Measurements from ENCODE around the gene CCDC122. TPM values are rescaled to one million over a fixed set of nuclear protein-coding genes. Genes with fewer than 3 reads are reported as not detected.

CCDC122 gene
- polyA plus RNA-seq, 2 of the 4 experiments (the other 2 are of a cell fraction) = 2.6 to 4.3 TPM

DNA sequence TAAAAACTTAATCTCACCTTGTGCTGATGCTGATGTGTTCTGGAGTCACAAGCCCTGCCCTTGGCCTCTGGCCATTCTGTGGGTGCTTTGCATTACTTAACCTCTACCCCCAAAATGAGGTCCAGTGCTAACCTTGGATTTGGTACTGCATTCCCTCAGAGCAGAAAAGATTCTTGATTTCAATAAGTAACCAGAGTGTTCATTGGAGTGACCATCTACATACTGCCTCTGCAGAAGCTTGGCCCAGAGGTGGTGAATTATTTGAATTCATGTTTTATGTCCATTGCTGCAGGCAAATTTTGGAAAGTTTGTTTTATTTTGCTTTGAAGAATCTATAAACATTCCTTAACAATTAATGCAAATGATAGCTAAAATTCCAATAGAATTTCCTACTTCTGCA, 85.1 kb downstream of the CCDC122 start:
- no peak for DNase-seq (ENCODE audit: low read depth in 1 of 2, low spot score in 1 of 2)
- CTCF ChIA-PET = interaction anchor here (1.9 kb wide), 1 partner anchor 10 kb away, joined by 8 read pairs; no protein-coding TSS in a partner anchor
- FAIRE-seq = no peak
- POLR2A ChIA-PET = no interaction called here
- TF ChIP-seq SMC3 (IDR thresholded peaks at IDR 0.05) (no peak), HOXB13 (CRISPR knock-in tag; IDR thresholded peaks at IDR 0.05; ENCODE audit: low read depth) (no peak), HEYL (CRISPR knock-in tag; IDR thresholded peaks at IDR 0.05) (no peak), ZC3H11A (IDR thresholded peaks at IDR 0.05) (no peak)
- H3K4me1 ChIP-seq = no peaks in the 10 kb centered on the region
- no peaks in the 10 kb centered on the region for H3K9me3 ChIP-seq
- no peak overlapping the region for H3K4me3 ChIP-seq
- no peak for ATAC-seq
- H3K27ac ChIP-seq = no peak overlapping the region
- H3K4me2 ChIP-seq = no peak overlapping the region

DNA sequence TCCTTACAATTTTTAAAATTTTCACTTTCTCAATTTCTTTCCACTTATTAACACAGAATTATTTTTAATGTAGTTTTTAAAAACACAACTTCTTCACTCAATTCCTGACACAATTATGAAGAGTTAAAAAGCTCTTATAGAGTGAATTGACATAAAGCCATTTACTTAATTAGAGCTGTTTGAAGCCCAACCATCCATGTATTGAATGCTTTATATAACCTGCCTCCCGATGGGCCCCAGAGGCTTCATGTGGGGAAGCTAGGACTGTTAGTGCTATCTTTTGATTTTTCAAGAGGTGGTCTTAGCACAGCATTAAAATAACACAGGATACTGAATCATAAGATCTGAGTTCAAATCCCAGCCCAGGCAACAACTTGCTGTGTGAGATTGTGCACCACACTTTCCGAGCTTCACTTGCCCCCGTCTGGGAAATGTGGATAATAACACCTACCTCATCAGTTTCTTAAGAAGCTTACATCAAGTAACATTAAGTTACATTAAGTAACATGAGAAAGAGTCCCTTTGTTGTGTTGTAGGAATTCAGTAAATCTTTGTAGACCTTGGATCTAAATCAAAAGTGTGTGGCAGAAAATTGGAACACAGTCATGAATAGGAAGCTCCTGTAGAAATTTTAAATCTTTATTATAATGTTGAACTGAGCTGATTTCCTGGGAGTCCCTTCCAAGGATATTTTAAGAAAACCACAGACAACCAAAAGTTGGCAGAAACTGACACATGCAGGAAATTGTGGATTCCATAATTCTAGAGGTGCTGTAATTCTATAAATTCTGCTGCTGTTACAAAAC, 87.3 kb downstream of the CCDC122 start:
- no peak for ATAC-seq
- no peak for FAIRE-seq
- Histone ChIP-seq H3K4me3 (no peak overlapping the region), H3K9me3 (no peaks in the 10 kb centered on the region), H3K4me2 (no peak overlapping the region), H3K4me1 (peaks cover 9% of the 10 kb centered on the region), H3K27ac (no peak overlapping the region)
- ChIA-PET POLR2A (no interaction called here), CTCF (interaction anchor here (1.2 to 1.4 kb wide), 2 partner anchors 13 to 1198 kb away, joined by 3 to 5 read pairs; no protein-coding TSS in a partner anchor)
- no peak for TF ChIP-seq KDM1A (IDR thresholded peaks at IDR 0.05; ENCODE audit: low read depth)
- no peak for TF ChIP-seq ZFP36 (IDR thresholded peaks at IDR 0.05; ENCODE audit: borderline replicate concordance, partially characterized antibody)
- TF ChIP-seq EHMT2 (IDR thresholded peaks at IDR 0.05; ENCODE audit: low read depth) = no peak
- TF ChIP-seq EP300 (IDR thresholded peaks at IDR 0.05) = no peak
- no peak for TF ChIP-seq KDM5A (IDR thresholded peaks at IDR 0.05)
- TF ChIP-seq ESRRA (IDR thresholded peaks at IDR 0.05; ENCODE audit: borderline replicate concordance, low read length) = no peak
- TF ChIP-seq, protein P1, sequence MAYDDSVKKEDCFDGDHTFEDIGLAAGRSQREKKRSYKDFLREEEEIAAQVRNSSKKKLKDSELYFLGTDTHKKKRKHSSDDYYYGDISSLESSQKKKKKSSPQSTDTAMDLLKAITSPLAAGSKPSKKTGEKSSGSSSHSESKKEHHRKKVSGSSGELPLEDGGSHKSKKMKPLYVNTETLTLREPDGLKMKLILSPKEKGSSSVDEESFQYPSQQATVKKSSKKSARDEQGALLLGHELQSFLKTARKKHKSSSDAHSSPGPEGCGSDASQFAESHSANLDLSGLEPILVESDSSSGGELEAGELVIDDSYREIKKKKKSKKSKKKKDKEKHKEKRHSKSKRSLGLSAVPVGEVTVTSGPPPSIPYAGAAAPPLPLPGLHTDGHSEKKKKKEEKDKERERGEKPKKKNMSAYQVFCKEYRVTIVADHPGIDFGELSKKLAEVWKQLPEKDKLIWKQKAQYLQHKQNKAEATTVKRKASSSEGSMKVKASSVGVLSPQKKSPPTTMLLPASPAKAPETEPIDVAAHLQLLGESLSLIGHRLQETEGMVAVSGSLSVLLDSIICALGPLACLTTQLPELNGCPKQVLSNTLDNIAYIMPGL (CRISPR knock-in tag; IDR thresholded peaks at IDR 0.05; ENCODE audit: borderline replicate concordance) = no peak
- TF ChIP-seq RCOR1 (IDR thresholded peaks at IDR 0.05; ENCODE audit: low read depth, low read length) = no peak
- no peak for TF ChIP-seq CHD4 (IDR thresholded peaks at IDR 0.05; ENCODE audit: borderline replicate concordance)
- TF ChIP-seq MAZ (IDR thresholded peaks at IDR 0.05; ENCODE audit: borderline replicate concordance, low read depth, low read length) = no peak
- no peak for TF ChIP-seq RFX5 (IDR thresholded peaks at IDR 0.05)
- no peak for TF ChIP-seq ZC3H11A (IDR thresholded peaks at IDR 0.05)
- DNase-seq (ENCODE audit: low read depth in 1 of 2, low spot score in 1 of 2) = no peak
- 80% methylated on average over 3 of the region's 3 CpGs for WGBS (ENCODE audit: missing lambda C conversion rate)

DNA sequence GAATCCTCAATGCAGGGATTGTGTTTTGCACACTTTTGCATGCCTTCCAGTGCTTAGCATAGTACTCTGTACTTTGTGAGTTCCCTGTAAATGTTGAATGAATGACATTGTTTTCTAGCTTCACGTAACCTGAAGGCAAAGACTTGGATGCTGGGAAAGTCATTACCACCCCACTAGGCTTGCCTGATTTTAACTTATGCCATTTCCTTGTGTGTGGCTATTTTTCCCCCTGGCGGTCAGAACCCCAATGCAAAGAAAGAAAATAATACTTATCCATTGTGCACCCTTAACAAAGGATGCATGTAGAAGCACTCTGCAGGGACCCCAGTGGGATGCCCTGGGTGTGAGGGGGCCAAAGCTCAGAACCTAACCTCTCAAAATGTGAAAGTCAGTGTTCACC, 91.5 kb downstream of the CCDC122 start:
- no peak for FAIRE-seq
- peak; percentile 36 to 51 for DNase-seq (ENCODE audit: low read depth in 1 of 2, low spot score in 1 of 2)
- Histone ChIP-seq H3K4me3 (0 out of 3 replicates have a peak overlapping the region, but pooled peaks have one; percentile 60), H3K4me2 (peak overlapping the region; percentile 99), H3K27ac (peak overlapping the region in 1 of 2 experiments; percentile 89; a peak in 2 of 6 replicates), H3K9me3 (no peaks in the 10 kb centered on the region), H3K4me1 (peaks cover 9% of the 10 kb centered on the region)
- WGBS (ENCODE audit: missing lambda C conversion rate) = 55% methylated on average over 2 of the region's 2 CpGs
- ChIA-PET CTCF (interaction anchor here (0.6 to 4.3 kb wide), 12 partner anchors 16 to 1171 kb away, joined by 3 to 21 read pairs (median 4); no protein-coding TSS in a partner anchor), POLR2A (no interaction called here)
- ATAC-seq = peak; percentile 14 to 39; a peak in 3 of 6 replicates
- TF ChIP-seq, protein P2, sequence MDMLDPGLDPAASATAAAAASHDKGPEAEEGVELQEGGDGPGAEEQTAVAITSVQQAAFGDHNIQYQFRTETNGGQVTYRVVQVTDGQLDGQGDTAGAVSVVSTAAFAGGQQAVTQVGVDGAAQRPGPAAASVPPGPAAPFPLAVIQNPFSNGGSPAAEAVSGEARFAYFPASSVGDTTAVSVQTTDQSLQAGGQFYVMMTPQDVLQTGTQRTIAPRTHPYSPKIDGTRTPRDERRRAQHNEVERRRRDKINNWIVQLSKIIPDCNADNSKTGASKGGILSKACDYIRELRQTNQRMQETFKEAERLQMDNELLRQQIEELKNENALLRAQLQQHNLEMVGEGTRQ (IDR thresholded peaks at IDR 0.05) = no peak
- TF ChIP-seq SMC3 (IDR thresholded peaks at IDR 0.05) (peak; percentile 32; the same call in 2 of the 3 replicates), FOXS1 (CRISPR knock-in tag; IDR thresholded peaks at IDR 0.05) (no peak), BHLHE40 (IDR thresholded peaks at IDR 0.05; ENCODE audit: low read depth, low read length) (no peak), RAD21 (conservative IDR thresholded peaks at IDR 0.05 in 1 of 2, IDR thresholded peaks at IDR 0.05 in 1 of 2) (peak; percentile 23 to 52; a peak in 3 of 5 replicates), HEYL (CRISPR knock-in tag; IDR thresholded peaks at IDR 0.05) (no peak), MAZ (IDR thresholded peaks at IDR 0.05; ENCODE audit: borderline replicate concordance, low read depth, low read length) (no peak), EP300 (IDR thresholded peaks at IDR 0.05) (no peak), NR3C1 (IDR thresholded peaks at IDR 0.05) (no peak), NPAS2 (CRISPR knock-in tag; IDR thresholded peaks at IDR 0.05; ENCODE audit: borderline replicate concordance) (no peak), EHMT2 (IDR thresholded peaks at IDR 0.05; ENCODE audit: low read depth) (no peak)
- TF ChIP-seq, protein P1 (CRISPR knock-in tag; IDR thresholded peaks at IDR 0.05; ENCODE audit: borderline replicate concordance) = no peak
- TF ChIP-seq, protein P3, sequence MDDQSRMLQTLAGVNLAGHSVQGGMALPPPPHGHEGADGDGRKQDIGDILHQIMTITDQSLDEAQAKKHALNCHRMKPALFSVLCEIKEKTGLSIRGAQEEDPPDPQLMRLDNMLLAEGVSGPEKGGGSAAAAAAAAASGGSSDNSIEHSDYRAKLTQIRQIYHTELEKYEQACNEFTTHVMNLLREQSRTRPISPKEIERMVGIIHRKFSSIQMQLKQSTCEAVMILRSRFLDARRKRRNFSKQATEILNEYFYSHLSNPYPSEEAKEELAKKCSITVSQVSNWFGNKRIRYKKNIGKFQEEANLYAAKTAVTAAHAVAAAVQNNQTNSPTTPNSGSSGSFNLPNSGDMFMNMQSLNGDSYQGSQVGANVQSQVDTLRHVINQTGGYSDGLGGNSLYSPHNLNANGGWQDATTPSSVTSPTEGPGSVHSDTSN (IDR thresholded peaks at IDR 0.05) = no peak
- TF ChIP-seq, protein P4, sequence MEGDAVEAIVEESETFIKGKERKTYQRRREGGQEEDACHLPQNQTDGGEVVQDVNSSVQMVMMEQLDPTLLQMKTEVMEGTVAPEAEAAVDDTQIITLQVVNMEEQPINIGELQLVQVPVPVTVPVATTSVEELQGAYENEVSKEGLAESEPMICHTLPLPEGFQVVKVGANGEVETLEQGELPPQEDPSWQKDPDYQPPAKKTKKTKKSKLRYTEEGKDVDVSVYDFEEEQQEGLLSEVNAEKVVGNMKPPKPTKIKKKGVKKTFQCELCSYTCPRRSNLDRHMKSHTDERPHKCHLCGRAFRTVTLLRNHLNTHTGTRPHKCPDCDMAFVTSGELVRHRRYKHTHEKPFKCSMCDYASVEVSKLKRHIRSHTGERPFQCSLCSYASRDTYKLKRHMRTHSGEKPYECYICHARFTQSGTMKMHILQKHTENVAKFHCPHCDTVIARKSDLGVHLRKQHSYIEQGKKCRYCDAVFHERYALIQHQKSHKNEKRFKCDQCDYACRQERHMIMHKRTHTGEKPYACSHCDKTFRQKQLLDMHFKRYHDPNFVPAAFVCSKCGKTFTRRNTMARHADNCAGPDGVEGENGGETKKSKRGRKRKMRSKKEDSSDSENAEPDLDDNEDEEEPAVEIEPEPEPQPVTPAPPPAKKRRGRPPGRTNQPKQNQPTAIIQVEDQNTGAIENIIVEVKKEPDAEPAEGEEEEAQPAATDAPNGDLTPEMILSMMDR (IDR thresholded peaks at IDR 0.05) = peak; percentile 33; the same call in 2 of the 3 replicates

All from A549 (cell line).